Endodermal cell (in vitro differentiated cells): ENCODE results near the gene ADH4. TPM values are rescaled to one million over a fixed set of nuclear protein-coding genes. Genes with fewer than 3 reads are reported as not detected.

Experiments used
- DNase-seq: peaks from one replicate; pipeline ENCODE4 v3.0.0-alpha.2; 2017
- H3K27ac ChIP-seq: 2 replicates; pipeline ENCODE4 v1.5.1; 2013; ENCODE audit warnings: mild to moderate bottlenecking, low read depth, low read length, moderate library complexity
- H3K27me3 ChIP-seq: 2 replicates; pipeline ENCODE4 v1.6.1; 2013; ENCODE audit warnings: mild to moderate bottlenecking, low read length, moderate library complexity; ENCODE audit not compliant: insufficient read depth, control insufficient read depth, poor library complexity, severe bottlenecking
- H3K36me3 ChIP-seq: 2 replicates; pipeline ENCODE4 v1.7.0; 2013; ENCODE audit warnings: mild to moderate bottlenecking, low read length, moderate library complexity; ENCODE audit not compliant: control insufficient read depth, insufficient read depth
- H3K4me1 ChIP-seq: one replicate; pipeline ENCODE4 v1.7.0; 2013; ENCODE audit warnings: low read length; ENCODE audit not compliant: control insufficient read depth, insufficient read depth
- H3K4me3 ChIP-seq: 2 replicates; pipeline ENCODE4 v1.5.1; 2013; ENCODE audit warnings: mild to moderate bottlenecking, low read length, moderate library complexity
- H3K9ac ChIP-seq: 2 replicates; pipeline ENCODE4 v1.6.1; 2013; ENCODE audit warnings: mild to moderate bottlenecking, low read length, moderate library complexity; ENCODE audit not compliant: poor library complexity, severe bottlenecking; ENCODE audit errors: extremely low read depth
- H3K9me3 ChIP-seq: 2 replicates; pipeline ENCODE4 v1.6.1; 2013; ENCODE audit warnings: mild to moderate bottlenecking, low read length, moderate library complexity; ENCODE audit not compliant: control insufficient read depth
- H3K27ac Mint-ChIP-seq: 2 replicates; pipeline ENCODE4 v1.8.0; 2020; ENCODE audit warnings: mixed read lengths
- H3K27me3 Mint-ChIP-seq: 2 replicates; pipeline ENCODE4 v1.8.0; 2021; ENCODE audit warnings: mild to moderate bottlenecking, mixed read lengths; ENCODE audit not compliant: insufficient read depth
- H3K36me3 Mint-ChIP-seq: 2 replicates; pipeline ENCODE4 v1.8.0; 2020; ENCODE audit warnings: low read depth, mixed read lengths
- H3K4me1 Mint-ChIP-seq: 2 replicates; pipeline ENCODE4 v1.8.0; 2020; ENCODE audit warnings: mixed read lengths
- H3K4me3 Mint-ChIP-seq: 2 replicates; pipeline ENCODE4 v1.8.0; 2020; ENCODE audit warnings: mild to moderate bottlenecking, moderate library complexity, mixed read lengths
- H3K9me3 Mint-ChIP-seq: 2 replicates; pipeline ENCODE4 v1.8.0; 2020; ENCODE audit warnings: mild to moderate bottlenecking, mixed read lengths
- CTCF ChIP-seq: fragments of 200-600 bp; sonication (generic); conservative IDR thresholded peaks from 2 replicates; pipeline ENCODE4 v1.5.0; 2021; ENCODE audit warnings: antibody characterized with exemption, mild to moderate bottlenecking
- WGBS, 2 experiments: methylation state at CpG; one replicate each; pipeline versions ENCODE4 v1.1.5 to v1.1.7; 2013; ENCODE audit warnings: missing lambda C conversion rate in 2 of 2, mixed read lengths in 1 of 2; ENCODE audit not compliant: insufficient coverage in 1 of 2, insufficient read length in 1 of 2; 5-methylcytosine and 5-hydroxymethylcytosine counted together
- total RNA-seq, 2 donors: library from RNA; stranded (reverse); fragmentation: NEBNext Ultra II Directional in 1 of 2; extraction: Animal tissue kit (Norgen Biotek cat#: 25700) in 1 of 2; gene quantifications; 2 replicates in 1 of 2; 3 replicates in 1 of 2; pipeline ENCODE4 v1.2.1, GENCODE V29; 2021

ADH4 gene
- total RNA-seq, 2 donors from 2014 or later: not detected

DNA sequence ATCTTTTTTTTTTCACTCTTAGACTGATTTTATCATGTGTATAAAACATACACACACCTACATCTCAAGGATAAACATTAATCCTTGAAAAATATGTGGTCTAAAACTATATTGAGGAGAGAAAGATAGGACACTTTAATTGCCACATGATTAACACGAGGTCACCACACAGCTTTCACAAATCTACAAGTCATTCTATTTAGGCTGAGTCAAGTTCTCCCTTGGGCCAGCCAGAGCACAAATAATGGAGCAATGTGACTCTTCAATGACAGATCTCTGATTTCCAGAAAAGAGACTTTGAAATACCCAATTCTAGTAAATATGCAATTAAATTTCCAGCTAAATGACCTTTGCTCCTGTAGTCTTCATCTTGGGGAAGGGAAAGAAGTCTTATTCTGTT, 12.9 kb upstream of the ADH4 start:
- Mint-ChIP-seq H3K27me3 (no peaks in the 10 kb centered on the region), H3K36me3 (peaks cover 11% of the 10 kb centered on the region), H3K9me3 (peaks cover 16% of the 10 kb centered on the region), H3K4me3 (no peak overlapping the region), H3K27ac (no peak overlapping the region), H3K4me1 (no peaks in the 10 kb centered on the region)
- Histone ChIP-seq H3K9ac (no peak overlapping the region), H3K9me3 (peaks cover 7% of the 10 kb centered on the region), H3K4me3 (no peak overlapping the region), H3K36me3 (no peaks in the 10 kb centered on the region), H3K27ac (no peak overlapping the region), H3K27me3 (no peaks in the 10 kb centered on the region), H3K4me1 (no peaks in the 10 kb centered on the region)
- no peak for TF ChIP-seq CTCF
- 85% methylated on average over 1 of the region's 1 CpG; no CpG with 5 or more reads in 1 of the 2 experiments for WGBS, 2 experiments
- no peak for DNase-seq

GRCh38 chr4:99154658-99155342, 10.7 kb upstream of the ADH4 start:
- Histone ChIP-seq H3K36me3 (no peaks in the 10 kb centered on the region), H3K27ac (no peak overlapping the region), H3K9me3 (peaks cover 25% of the 10 kb centered on the region), H3K4me3 (no peak overlapping the region), H3K4me1 (no peaks in the 10 kb centered on the region), H3K27me3 (no peaks in the 10 kb centered on the region), H3K9ac (no peak overlapping the region)
- no peaks in the 10 kb centered on the region for H3K27me3 Mint-ChIP-seq
- H3K9me3 Mint-ChIP-seq: peaks cover 34% of the 10 kb centered on the region
- TF ChIP-seq CTCF: no peak
- 90 to 92% methylated on average over 2 to 4 of the region's 4 CpGs for WGBS, 2 experiments
- no peaks in the 10 kb centered on the region for H3K4me1 Mint-ChIP-seq
- H3K27ac Mint-ChIP-seq: no peak overlapping the region
- peaks cover 11% of the 10 kb centered on the region for H3K36me3 Mint-ChIP-seq
- DNase-seq: no peak
- no peak overlapping the region for H3K4me3 Mint-ChIP-seq

DNA sequence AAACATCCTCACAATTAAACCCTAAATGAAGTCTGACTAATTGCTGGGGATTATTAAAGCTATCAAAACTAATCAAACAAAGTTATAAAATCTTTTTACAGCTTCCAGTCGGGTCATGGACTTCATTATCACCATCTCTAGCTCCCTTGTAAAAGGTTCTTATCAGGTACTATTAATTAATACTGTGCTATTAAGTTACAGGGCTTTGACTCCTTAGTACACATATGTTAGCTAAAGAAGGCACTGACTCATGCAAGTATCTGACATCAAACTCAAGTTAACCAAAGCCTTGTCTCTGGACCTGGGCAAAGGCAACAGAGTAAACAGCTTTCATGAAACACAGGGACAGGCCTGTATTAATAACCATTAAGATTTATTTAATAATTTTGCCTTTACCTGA, 7.9 kb upstream of the ADH4 start:
- Histone ChIP-seq H3K36me3 (no peaks in the 10 kb centered on the region), H3K4me3 (no peak overlapping the region), H3K27ac (no peak overlapping the region), H3K27me3 (no peaks in the 10 kb centered on the region), H3K9me3 (peaks cover 25% of the 10 kb centered on the region), H3K4me1 (no peaks in the 10 kb centered on the region), H3K9ac (no peak overlapping the region)
- H3K27ac Mint-ChIP-seq: no peak overlapping the region
- H3K36me3 Mint-ChIP-seq: peaks cover 11% of the 10 kb centered on the region
- no peaks in the 10 kb centered on the region for H3K27me3 Mint-ChIP-seq
- no peak overlapping the region for H3K4me3 Mint-ChIP-seq
- WGBS, 2 experiments: 0% methylated on average over 1 of the region's 1 CpG; no CpG with 5 or more reads in 1 of the 2 experiments
- peaks cover 37% of the 10 kb centered on the region for H3K9me3 Mint-ChIP-seq
- TF ChIP-seq CTCF: no peak
- no peak for DNase-seq
- no peaks in the 10 kb centered on the region for H3K4me1 Mint-ChIP-seq
